Fibroblast of villous mesenchyme (primary cell): ENCODE measurements around the gene TWF1. TPM values are rescaled to one million over a fixed set of nuclear protein-coding genes. Genes with fewer than 3 reads are reported as not detected.
"Not testable (repeated sequence)": the region's sequence is repeated elsewhere in the genome, so short reads cannot be mapped to it uniquely, and the experiment has no call there.

Experiments used
- DNase-seq: peaks from one replicate; pipeline ENCODE4 v3.0.0-alpha.2; 2010; ENCODE audit warnings: low read depth
- H3K4me3 ChIP-seq: 2 replicates; pipeline ENCODE4 v1.5.1; 2011; ENCODE audit warnings: low read depth, mild to moderate bottlenecking, low read length
- total RNA-seq: library from RNA; depleted of rRNA; stranded (reverse); fragments of >200 nt; gene quantifications from 2 replicates; pipeline ENCODE4 v1.2.3, GENCODE V29; 2012
- TF ChIP-seq, protein P1 (sequence below): IDR thresholded peaks from 2 replicates; pipeline ENCODE4 v1.5.1; 2012; ENCODE audit warnings: low read depth, mild to moderate bottlenecking, low read length; ENCODE audit not compliant: insufficient read depth

The TWF1 gene
- total RNA-seq, 1 donor = 224 TPM

DNA sequence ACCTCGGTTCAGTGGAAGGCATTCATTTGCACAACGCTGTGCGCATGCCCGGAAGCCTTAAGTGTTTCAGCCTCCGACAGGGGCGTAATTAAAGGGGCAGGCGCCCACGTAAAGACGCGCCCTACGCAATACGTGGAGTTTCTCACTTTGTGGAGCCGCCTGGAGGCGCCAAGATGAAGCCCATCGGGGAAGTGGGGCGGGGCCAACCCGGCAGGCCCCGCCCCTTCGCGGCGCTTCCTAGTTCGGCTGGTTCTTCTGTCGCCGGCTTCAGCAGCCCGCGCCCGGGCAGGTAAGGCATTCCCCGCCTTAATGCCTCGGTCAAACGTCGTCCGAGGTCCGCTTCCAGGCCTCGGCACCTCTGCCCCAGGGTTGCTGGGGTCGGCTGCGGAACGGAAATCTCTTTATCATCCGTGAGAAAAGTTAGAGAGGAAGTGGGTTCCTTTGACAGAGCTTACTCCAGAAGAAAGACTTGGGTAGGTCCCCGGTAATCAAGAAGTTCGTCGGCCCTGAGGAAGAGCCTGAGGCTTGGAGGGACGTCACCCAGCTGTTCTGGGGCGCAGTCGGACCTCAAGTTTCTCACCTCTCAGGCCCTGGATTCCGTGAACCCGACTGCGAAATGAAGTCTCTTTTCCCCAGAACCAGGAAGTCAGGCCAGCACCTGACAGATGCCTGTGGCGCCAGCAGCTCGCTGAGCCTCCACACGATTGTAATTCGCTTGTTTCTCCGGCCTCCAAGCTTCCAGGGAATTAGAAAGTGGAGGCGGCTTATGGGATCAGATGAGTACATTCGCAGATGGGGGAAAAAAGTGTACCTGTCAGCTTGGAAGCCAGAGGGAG lies 47.2 kb downstream of the TWF1 start, which contains the start of the genes IRAK4 and PUS7L:
Gene IRAK4, plus strand, starts transcription at position 224 of the 836 bp plus-strand sequence. CDS start 9,161 bp downstream, outside the sequence.
Gene PUS7L, minus strand, starts transcription at position 63 of the 836 bp plus-strand sequence. CDS start 3,545 bp downstream, outside the sequence.
- DNase-seq = peak; percentile 98
- peak within 1 kb of the TSS; percentile 87 for H3K4me3 ChIP-seq
- TF ChIP-seq, protein P1, sequence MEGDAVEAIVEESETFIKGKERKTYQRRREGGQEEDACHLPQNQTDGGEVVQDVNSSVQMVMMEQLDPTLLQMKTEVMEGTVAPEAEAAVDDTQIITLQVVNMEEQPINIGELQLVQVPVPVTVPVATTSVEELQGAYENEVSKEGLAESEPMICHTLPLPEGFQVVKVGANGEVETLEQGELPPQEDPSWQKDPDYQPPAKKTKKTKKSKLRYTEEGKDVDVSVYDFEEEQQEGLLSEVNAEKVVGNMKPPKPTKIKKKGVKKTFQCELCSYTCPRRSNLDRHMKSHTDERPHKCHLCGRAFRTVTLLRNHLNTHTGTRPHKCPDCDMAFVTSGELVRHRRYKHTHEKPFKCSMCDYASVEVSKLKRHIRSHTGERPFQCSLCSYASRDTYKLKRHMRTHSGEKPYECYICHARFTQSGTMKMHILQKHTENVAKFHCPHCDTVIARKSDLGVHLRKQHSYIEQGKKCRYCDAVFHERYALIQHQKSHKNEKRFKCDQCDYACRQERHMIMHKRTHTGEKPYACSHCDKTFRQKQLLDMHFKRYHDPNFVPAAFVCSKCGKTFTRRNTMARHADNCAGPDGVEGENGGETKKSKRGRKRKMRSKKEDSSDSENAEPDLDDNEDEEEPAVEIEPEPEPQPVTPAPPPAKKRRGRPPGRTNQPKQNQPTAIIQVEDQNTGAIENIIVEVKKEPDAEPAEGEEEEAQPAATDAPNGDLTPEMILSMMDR = peak; percentile 33

DNA sequence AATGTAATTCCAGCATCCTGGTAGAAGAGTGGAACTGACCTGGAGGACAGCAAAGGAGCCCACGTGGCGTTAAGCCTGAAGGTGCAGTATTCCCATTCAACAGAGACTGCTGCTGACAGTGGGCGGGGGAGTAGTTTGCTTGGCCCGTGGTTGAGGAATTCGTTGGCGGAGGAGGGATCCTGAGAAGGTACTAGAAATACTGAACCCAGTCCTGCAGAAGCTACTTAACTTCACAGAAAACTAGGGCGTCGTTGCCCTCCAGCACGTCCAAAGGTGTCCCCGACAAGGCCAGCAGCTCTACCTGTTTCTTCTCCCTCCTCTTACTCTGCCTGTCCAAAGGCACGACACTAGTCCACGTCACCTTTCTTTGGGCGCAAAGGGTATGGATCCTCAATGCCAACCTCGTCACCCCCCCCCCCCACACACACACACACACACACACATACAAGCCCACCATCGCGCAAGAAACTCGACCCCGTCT lies 47.8 kb downstream of the TWF1 start:
- TF ChIP-seq, protein P1 = no peak
- peak overlapping the region; percentile 87 for H3K4me3 ChIP-seq
- DNase-seq = peak; percentile 43

DNA sequence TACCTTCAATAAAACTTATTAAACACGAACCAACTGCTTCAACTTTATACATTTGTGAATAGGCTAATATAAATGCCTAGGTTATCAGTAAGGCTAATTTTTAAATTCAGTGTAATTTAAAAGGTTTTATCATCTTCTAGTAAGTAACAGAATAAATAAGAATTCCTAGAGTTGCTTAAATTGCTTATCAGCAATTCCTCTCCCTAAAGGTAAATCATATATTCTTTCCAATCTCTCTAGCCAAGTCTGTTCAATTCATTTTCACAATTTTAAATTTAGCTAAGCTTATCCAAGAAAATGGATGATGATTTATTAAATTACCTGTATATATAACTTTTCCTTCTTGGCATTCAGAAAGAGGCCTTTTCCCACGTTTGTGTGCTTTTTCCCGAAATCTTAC lies 52.1 kb downstream of the TWF1 start:
- H3K4me3 ChIP-seq = no peak overlapping the region
- TF ChIP-seq, protein P1 = no peak

DNA sequence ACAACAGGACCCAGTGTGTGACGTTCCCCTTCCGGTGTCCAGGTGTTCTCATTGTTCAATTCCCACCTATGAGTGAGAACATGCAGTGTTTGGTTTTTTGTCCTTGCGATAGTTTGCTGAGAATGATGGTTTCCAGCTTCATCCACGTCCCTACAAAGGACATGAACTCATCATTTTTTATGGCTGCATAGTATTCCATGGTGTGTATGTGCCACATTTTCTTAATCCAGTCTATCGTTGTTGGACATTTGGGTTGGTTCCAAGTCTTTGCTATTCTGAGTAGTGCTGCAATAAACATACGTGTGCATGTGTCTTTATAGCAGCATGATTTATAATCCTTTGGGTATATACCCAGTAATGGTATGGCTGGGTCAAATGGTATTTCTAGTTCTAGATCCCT lies 54.8 kb downstream of the TWF1 start:
- DNase-seq, H3K4me3 ChIP-seq: not testable (repeated sequence)

More for the DNA sequence above, 52.1 kb downstream of the TWF1 start:
- DNase-seq = no peak

DNA sequence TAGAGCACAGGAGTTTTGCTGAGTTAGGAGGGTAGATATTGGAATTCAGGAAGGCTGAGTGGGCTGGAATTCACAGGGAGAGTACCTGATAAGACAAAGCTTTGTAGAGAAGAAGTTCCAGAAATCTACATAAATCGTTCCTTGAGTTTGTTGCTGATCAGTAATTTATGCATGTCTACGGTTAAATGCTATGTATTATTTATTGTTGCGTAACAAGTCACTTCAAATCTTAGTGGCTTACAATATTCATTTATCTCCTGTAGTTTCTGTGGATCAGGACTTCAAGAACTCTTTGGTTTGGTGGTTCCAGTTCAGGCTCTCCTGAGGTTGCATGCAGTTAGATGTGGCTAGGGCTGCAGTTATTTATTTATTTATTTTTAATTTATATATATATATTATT lies 55.3 kb downstream of the TWF1 start:
- H3K4me3 ChIP-seq = no peak overlapping the region
- DNase-seq = no peak
- TF ChIP-seq, protein P1 = no peak

DNA sequence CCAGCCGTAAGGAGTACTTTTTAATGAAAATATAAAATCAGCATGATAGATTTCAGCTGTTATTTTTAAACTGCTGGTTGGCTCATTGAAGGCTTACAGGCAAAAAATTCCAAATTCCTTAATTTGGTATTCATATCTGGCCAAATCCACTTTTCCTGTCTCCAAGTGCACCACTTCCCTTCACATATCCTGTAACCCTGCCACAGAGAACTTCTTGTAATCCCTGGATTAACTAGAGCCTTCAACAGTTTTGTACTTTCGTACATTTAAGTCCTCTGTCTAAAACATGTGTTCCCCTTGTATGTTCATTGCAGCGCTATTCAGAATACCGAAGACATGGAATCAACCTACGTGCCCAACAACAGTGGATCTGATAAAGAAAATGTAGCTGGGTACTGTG lies 57.1 kb downstream of the TWF1 start:
- no peak overlapping the region for H3K4me3 ChIP-seq
- peak; percentile 86 for DNase-seq
- TF ChIP-seq, protein P1 = no peak

DNA sequence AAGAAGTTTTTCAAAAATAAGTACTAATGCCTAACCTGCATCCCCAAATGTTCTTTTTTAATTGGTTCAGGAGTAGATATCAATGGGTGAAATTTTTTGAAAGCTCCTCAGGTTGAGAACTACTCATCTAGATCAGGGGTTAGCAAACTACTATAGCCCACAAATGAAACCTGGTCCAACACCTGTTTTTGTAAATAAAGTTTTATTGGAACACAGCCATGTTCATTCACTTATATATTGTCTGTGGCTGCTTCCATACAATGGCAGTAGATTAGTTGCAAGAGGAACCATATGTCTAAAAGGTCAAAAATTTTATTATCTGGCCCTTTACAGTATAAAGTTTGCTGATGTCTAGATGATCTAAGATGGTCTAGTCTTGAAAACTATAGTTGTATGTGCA lies 61.3 kb downstream of the TWF1 start:
- no peak for DNase-seq
- TF ChIP-seq, protein P1 = no peak
- H3K4me3 ChIP-seq = no peak overlapping the region
